Retinal pigment epithelial cell (primary cell): ENCODE results near the gene UGT1A5.

Source experiments
- DNase-seq: peaks from one replicate; pipeline ENCODE4 v3.0.0-alpha.2; 2010; ENCODE audit warnings: low read depth
- H3K4me3 ChIP-seq: 2 replicates; pipeline ENCODE4 v1.5.1; 2011; ENCODE audit warnings: mild to moderate bottlenecking, low read length, control low read depth, moderate library complexity
- TF ChIP-seq, protein P1 (sequence below): conservative IDR thresholded peaks from 2 replicates; pipeline ENCODE4 v1.5.1; 2011; ENCODE audit warnings: low read depth, low read length, control low read depth, inconsistent platforms

Gene UGT1A5

DNA sequence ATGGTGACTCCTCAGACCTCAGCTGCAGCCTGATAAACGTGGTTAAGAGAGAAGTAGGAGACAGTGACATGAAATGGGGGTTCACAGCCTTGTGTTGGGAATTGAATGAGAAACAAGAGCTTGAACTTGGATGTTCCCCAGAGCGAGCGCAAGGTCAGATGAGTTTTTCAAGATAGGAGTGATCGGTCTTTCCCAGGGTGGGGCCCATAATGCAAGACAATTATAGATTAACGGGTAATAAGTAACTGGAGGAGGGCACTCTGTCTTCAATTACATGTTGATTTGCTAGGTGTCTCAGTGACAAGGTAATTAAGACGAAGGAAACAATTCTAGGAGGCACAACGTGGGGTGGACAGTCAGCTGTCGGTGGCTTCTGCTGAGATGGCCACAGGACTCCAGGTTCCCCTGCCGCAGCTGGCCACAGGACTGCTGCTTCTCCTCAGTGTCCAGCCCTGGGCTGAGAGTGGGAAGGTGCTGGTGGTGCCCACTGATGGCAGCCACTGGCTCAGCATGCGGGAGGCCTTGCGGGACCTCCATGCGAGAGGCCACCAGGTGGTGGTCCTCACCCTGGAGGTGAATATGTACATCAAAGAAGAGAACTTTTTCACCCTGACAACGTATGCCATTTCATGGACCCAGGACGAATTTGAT, at the start of gene UGT1A5:
UGT1A5 (plus strand) TSS at position 297 of the 651 bp plus-strand sequence; CDS start at position 382, 85 bp downstream.
- TF ChIP-seq, protein P1, sequence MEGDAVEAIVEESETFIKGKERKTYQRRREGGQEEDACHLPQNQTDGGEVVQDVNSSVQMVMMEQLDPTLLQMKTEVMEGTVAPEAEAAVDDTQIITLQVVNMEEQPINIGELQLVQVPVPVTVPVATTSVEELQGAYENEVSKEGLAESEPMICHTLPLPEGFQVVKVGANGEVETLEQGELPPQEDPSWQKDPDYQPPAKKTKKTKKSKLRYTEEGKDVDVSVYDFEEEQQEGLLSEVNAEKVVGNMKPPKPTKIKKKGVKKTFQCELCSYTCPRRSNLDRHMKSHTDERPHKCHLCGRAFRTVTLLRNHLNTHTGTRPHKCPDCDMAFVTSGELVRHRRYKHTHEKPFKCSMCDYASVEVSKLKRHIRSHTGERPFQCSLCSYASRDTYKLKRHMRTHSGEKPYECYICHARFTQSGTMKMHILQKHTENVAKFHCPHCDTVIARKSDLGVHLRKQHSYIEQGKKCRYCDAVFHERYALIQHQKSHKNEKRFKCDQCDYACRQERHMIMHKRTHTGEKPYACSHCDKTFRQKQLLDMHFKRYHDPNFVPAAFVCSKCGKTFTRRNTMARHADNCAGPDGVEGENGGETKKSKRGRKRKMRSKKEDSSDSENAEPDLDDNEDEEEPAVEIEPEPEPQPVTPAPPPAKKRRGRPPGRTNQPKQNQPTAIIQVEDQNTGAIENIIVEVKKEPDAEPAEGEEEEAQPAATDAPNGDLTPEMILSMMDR = no peak
- H3K4me3 ChIP-seq = no peak within 1 kb of the TSS
- no peak for DNase-seq

DNA sequence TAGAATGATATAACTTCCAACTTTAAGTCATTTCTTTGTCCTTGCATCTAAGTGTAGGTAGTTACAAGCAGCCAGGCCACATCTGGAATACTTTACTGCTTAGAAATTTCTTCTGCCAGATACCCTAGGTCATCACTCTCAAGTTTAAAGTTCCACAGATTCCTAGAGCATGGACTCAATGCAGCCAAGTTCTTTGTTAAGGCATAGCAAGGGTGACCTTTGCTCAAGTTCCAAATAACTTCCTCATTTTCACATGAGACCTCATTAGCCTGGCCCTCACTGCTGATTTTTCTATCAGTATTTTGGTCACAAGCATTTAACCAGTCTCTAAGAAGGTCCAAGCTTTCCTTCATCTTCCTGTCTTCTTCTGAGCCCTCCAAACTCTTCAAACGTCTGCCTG, 48.8 kb upstream of the UGT1A5 start:
- H3K4me3 ChIP-seq = no peak overlapping the region
- TF ChIP-seq, protein P1 = no peak
- DNase-seq = no peak

DNA sequence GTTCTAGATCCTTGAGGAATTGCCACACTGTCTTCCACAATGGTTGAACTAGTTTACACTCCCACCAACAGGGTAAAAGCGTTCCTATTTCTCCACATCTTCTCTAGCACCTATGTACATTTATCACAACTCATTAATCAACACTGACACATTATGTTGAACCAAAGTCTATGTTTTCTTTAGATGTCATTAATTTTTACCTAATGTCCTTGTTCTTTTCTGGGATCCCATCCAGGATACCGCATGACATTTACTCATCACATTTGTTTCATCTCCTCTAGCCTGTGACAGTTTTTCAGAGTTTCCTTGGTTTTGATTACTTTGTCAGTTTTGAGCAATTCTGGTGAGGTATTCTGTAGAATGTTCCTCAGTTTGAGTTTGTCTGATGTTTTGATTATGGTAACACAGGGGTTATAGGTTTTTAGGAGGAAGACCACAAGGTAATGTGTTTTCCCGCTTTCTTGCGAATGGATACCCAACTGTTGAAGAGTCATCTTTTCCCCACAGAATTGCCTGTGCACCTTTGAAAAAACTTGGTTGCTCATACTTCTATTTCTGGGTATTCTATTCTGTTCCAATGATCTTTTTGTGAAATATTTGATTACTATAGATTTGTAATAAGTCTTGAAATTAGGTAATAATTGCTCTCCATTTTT, 44.0 kb upstream of the UGT1A5 start:
- TF ChIP-seq, protein P1 = no peak
- no peak overlapping the region for H3K4me3 ChIP-seq
- DNase-seq = no peak

DNA sequence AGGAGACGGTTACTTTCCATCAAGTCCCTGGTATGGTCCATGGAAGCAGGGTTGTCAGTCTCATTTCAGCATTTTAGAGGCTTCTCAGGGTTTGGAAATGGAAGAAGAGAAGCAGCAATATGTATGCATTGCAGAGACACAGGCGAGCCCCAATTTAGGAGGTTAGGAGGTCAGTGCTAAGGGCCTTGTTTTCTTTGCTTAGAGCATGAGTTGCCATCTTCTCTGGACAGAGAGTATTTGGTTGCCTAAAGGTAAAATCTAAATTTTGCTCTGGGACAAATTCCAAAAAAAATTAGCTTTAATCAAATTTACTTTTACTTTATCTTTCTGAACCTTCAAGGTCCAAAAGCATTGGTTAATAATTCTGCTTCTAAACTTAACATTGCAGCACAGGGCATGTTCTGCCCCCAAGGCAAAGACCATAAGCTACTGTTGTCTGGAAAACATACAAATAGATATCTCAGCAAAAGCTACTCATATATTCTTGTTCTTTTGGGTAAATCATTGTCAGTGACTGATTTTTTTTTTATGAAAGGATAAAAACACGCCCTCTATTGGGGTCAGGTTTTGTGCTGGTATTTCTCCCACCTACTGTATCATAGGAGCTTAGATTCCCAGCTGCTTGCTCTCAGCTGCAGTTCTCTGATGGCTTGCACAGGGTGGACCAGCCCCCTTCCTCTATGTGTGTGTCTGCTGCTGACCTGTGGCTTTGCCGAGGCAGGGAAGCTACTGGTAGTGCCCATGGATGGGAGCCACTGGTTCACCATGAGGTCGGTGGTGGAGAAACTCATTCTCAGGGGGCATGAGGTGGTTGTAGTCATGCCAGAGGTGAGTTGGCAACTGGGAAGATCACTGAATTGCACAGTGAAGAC, 41.2 kb upstream of the UGT1A5 start, which contains the start of gene UGT1A9:
UGT1A9 (plus strand) TSS at position 609 of the 872 bp plus-strand sequence; CDS start at position 646, 37 bp downstream.
- TF ChIP-seq, protein P1 = no peak
- no peak for DNase-seq
- H3K4me3 ChIP-seq = no peak within 1 kb of the TSS

DNA sequence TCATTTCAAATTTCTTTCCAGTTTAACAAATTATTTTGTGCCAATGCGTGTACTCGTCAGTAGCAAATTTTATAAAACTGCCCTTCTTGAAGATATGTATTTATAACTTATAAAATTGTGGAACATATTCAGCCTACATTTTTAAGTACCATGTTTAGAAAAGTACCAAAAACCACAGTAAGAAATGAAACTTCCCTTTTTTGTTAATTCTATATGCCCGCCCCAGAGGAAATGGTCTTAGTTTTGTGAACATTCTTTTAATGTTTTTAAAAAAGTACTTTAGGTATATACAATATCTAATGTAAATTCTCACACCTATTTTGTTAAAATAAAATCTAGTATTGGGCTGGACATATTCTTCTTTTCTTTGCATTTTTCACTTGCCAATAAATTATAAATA, 39.8 kb upstream of the UGT1A5 start:
- DNase-seq = no peak
- no peak overlapping the region for H3K4me3 ChIP-seq
- TF ChIP-seq, protein P1 = no peak

DNA sequence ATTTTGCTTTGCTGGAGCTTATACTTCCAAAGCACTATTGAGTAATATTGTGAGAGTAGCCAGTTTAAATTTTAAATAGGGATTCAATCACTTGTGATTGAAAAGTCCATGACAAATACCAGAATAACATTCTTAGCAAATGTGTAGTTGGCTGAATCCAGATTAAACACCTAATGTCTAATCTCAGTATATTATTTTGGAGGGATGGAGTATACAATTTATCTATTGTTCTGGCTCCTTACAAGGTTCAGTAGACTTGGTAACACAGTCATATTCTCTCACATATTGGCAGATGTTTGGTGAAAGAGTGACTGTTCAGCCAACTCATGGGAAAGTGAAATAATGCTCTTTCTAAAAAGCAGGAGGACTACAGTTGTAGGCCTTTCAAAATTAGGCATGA, 38.8 kb upstream of the UGT1A5 start:
- H3K4me3 ChIP-seq = no peak overlapping the region
- no peak for DNase-seq
- TF ChIP-seq, protein P1 = no peak
